ENCODE data around the gene TSPAN15.

GRCh38 chr10:69418052-69418752 is 33.1 kb upstream of the TSPAN15 start:
- TF ChIP-seq CTCF (IDR thresholded peaks at IDR 0.05) (no peak), POLR2A (IDR thresholded peaks at IDR 0.05) (no peak)
